ENCODE results near the gene NCOA7. TPM values are rescaled to one million over a fixed set of nuclear protein-coding genes. Genes with fewer than 3 reads are reported as not detected.
"Not testable (repeated sequence)": the region's sequence is repeated elsewhere in the genome, so short reads cannot be mapped to it uniquely, and the experiment has no call there.

The NCOA7 gene
- polyA plus RNA-seq, 6 donors from 2014 or later: 1.6 to 10.9 (median 8.4) TPM

DNA sequence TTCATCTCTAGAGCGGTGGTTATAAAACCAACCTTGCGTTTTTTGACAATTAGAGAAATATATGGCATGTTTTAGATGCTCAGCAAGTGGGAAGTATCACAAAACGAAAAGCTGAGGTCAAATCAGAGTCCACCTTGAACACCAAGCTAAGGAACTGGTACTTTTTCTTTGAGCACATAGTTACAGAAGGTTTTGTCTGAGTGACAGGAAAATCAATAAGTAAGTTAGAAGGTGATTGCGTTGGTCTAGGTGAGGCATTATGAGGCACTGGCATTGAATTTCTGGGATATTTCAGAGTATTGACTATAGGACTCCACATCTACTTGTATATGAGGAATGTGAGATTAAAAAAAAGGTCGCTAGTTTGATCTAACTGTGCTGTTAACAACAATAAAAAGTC lies 165.2 kb downstream of the NCOA7 start:
- no peak for DNase-seq
- peak overlapping the region in 1 of 6 donors; percentile 60 for H3K27ac Mint-ChIP-seq
- peak overlapping the region in 2 of 8 donors; percentile 11 to 20 for H3K4me3 Mint-ChIP-seq
- peaks cover 5 to 10% (median 9%) of the 10 kb centered on the region in 3 donors for H3K27me3 Mint-ChIP-seq
- ATAC-seq (ENCODE audit: low read depth in 2 of 2): no peak
- peaks cover 0 to 7% (median 0%) of the 10 kb centered on the region in 3 donors for H3K4me1 Mint-ChIP-seq
- no peaks in the 10 kb centered on the region for H3K36me3 Mint-ChIP-seq
- no peaks in the 10 kb centered on the region for H3K9me3 Mint-ChIP-seq

- Mint-ChIP-seq H3K9me3 (no peaks in the 10 kb centered on the region), H3K27me3 (peaks cover 5 to 10% (median 8%) of the 10 kb centered on the region in 3 donors), H3K36me3 (no peaks in the 10 kb centered on the region), H3K27ac (peak within 1 kb of the TSS in 1 of 6 donors; percentile 92), H3K4me1 (peaks cover 0 to 12% (median 0%) of the 10 kb centered on the region in 3 donors), H3K4me3 (peak within 1 kb of the TSS in 2 of 8 donors; percentile 11 to 20)
- peak; percentile 88 to 89 for ATAC-seq (ENCODE audit: low read depth in 2 of 2)
- peak; percentile 95 for DNase-seq
These were observed 166.0 kb downstream of the NCOA7 start, which contains the start of gene HINT3 for GRCh38 chr6:125956506-125957390. Gene HINT3, plus strand, starts transcription at chr6:125956770. Its CDS starts 208 bp downstream, at chr6:125956978.

GRCh38 chr6:125957391-125957693 lies 166.6 kb downstream of the NCOA7 start:
- H3K4me3 Mint-ChIP-seq: no peak overlapping the region
- H3K4me1 Mint-ChIP-seq: peaks cover 0 to 13% (median 0%) of the 10 kb centered on the region in 3 donors
- no peak overlapping the region for H3K27ac Mint-ChIP-seq
- H3K36me3 Mint-ChIP-seq: no peaks in the 10 kb centered on the region
- peaks cover 2 to 5% (median 4%) of the 10 kb centered on the region in 3 donors for H3K27me3 Mint-ChIP-seq
- DNase-seq (no peak), ATAC-seq (ENCODE audit: low read depth in 2 of 2) (no peak)
- H3K9me3 Mint-ChIP-seq: no peaks in the 10 kb centered on the region

DNA sequence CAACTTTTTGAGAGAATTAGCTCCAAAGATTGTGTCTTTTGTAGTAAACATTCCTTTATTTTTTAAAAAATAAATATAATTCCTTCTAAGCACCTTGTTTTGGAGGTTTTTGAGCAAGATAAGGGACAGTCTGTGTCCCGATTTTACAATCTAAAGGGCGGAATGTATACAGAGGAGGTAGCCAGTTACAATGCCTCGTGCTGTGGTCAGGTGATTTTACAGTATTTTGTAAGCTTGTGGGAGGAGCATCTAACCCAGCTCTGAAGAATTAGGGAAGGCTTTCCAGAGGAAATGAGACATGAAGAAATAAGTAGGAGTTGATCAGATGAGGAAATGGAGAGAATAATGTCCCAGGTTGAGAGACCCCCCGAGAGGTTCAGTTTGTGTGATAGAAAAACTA lies 167.1 kb downstream of the NCOA7 start:
- ATAC-seq (ENCODE audit: low read depth in 2 of 2) (no peak), DNase-seq (no peak)
- H3K4me3 Mint-ChIP-seq: no peak overlapping the region
- H3K36me3 Mint-ChIP-seq: no peaks in the 10 kb centered on the region
- no peaks in the 10 kb centered on the region for H3K9me3 Mint-ChIP-seq
- peaks cover 0 to 5% (median 0%) of the 10 kb centered on the region in 3 donors for H3K27me3 Mint-ChIP-seq
- H3K4me1 Mint-ChIP-seq: peaks cover under 1 to 15% (median under 1%) of the 10 kb centered on the region in 3 donors
- H3K27ac Mint-ChIP-seq: no peak overlapping the region

DNA sequence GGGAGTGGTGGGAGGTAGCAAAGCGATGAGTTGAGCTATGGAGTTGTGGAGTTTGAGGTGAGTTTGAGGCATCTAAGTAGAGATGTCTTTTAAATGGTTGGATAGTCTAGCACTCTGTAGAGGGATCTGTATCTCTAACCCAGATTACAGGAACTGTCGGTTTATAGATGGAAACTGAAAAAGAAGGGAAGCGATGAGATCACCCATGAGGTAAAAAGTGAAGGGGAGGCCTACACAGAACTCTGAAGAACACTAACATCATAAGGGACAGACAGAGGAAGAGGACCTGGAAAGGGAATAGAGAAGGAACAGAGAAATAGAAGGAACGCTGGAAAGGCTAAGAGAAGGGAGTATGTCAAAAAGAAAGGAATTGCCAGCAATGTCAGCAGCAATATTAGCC lies 168.3 kb downstream of the NCOA7 start:
- H3K27me3 Mint-ChIP-seq: no peaks in the 10 kb centered on the region
- H3K36me3 Mint-ChIP-seq: no peaks in the 10 kb centered on the region
- no peaks in the 10 kb centered on the region for H3K9me3 Mint-ChIP-seq

DNA sequence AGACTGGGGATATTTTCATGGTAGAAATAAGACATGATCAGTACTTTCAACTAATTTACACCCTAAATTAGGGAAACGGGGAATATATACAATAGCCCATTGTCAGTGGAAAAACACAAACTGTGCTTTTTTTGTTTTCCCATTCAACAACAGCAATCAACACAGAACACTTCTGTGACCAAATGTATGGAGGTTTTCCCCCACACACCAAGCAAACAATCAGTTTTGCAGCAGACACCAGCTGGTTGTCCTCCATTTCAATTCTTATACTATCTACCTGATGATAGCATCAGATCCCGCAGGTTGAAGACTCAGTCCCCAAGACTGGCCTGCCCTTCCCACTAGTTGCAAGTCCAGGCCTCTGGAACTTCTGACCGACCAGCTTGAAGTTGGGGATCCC lies 170.4 kb downstream of the NCOA7 start:
- no peaks in the 10 kb centered on the region for H3K36me3 Mint-ChIP-seq
- ATAC-seq (ENCODE audit: low read depth in 2 of 2) (no peak), DNase-seq (no peak)
- no peaks in the 10 kb centered on the region for H3K9me3 Mint-ChIP-seq
- H3K4me3 Mint-ChIP-seq: no peak overlapping the region
- H3K27me3 Mint-ChIP-seq: no peaks in the 10 kb centered on the region
- peaks cover 9 to 27% (median 24%) of the 10 kb centered on the region in 3 donors for H3K4me1 Mint-ChIP-seq
- peak overlapping the region in 1 of 6 donors; percentile 67 for H3K27ac Mint-ChIP-seq

More for the DNA sequence above, 168.3 kb downstream of the NCOA7 start:
- H3K4me3 Mint-ChIP-seq: no peak overlapping the region
- peaks cover 9 to 23% (median 13%) of the 10 kb centered on the region in 3 donors for H3K4me1 Mint-ChIP-seq
- H3K27ac Mint-ChIP-seq: no peak overlapping the region
- DNase-seq (no peak), ATAC-seq (ENCODE audit: low read depth in 2 of 2) (no peak)

GRCh38 chr6:125962900-125963497 lies 172.2 kb downstream of the NCOA7 start:
- DNase-seq: no peak
- H3K4me3 Mint-ChIP-seq: peak overlapping the region in 1 of 8 donors; percentile 4
- peak overlapping the region in 2 of 6 donors; percentile 36 to 49 for H3K27ac Mint-ChIP-seq
- peaks cover 3 to 7% of the 10 kb centered on the region in 2 donors for H3K36me3 Mint-ChIP-seq
- H3K4me1 Mint-ChIP-seq: peaks cover 11 to 36% (median 29%) of the 10 kb centered on the region in 3 donors
- H3K9me3 Mint-ChIP-seq: no peaks in the 10 kb centered on the region
- H3K27me3 Mint-ChIP-seq: no peaks in the 10 kb centered on the region
- no peak for ATAC-seq (ENCODE audit: low read depth in 2 of 2)

- DNase-seq: no peak
- no peak overlapping the region for H3K27ac Mint-ChIP-seq
- H3K4me1 Mint-ChIP-seq: peaks cover 19 to 45% (median 37%) of the 10 kb centered on the region in 3 donors
These were observed 173.1 kb downstream of the NCOA7 start for GRCh38 chr6:125963817-125964216.

GRCh38 chr6:125966569-125966968 lies 175.8 kb downstream of the NCOA7 start:
- Mint-ChIP-seq H3K9me3 (no peaks in the 10 kb centered on the region), H3K4me3 (no peak overlapping the region), H3K4me1 (peaks cover 30 to 56% (median 41%) of the 10 kb centered on the region in 3 donors), H3K36me3 (peaks cover 10 to 16% of the 10 kb centered on the region in 2 donors), H3K27ac (peak overlapping the region in 3 of 6 donors; percentile 7 to 70 (median 43)), H3K27me3 (no peaks in the 10 kb centered on the region)
- ATAC-seq (ENCODE audit: low read depth in 2 of 2) (no peak), DNase-seq (no peak)

More at GRCh38 chr6:125963817-125964216, 173.1 kb downstream of the NCOA7 start:
- Mint-ChIP-seq H3K27me3 (no peaks in the 10 kb centered on the region), H3K4me3 (no peak overlapping the region), H3K36me3 (peaks cover 10 to 12% of the 10 kb centered on the region in 2 donors), H3K9me3 (no peaks in the 10 kb centered on the region)
- ATAC-seq (ENCODE audit: low read depth in 2 of 2): no peak

DNA sequence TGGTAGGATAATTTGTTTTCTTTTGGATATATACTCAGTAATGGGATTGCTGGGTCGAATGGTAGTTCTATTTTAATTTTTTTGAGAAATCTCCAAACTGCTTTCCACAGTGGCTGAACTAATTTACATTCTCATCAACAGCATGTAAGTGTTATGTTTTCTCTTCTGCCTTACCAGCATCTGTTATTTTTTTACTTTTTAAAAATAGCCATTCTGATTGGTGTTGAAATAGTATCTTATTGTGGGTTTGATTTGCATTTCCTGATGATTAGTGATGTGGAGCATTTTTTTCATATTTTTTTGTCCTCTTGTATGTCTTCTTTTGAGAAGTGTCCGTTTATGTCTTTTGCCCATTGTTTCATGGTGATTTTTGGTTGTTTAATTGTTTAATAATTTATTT lies 177.7 kb downstream of the NCOA7 start:
- peak overlapping the region; percentile 12 to 85 (median 62) for H3K27ac Mint-ChIP-seq
- no peaks in the 10 kb centered on the region for H3K9me3 Mint-ChIP-seq
- H3K4me1 Mint-ChIP-seq: peaks cover 23 to 48% (median 32%) of the 10 kb centered on the region in 3 donors
- DNase-seq (no peak), ATAC-seq (ENCODE audit: low read depth in 2 of 2) (peak in 1 of 2 donors; percentile 34)
- H3K27me3 Mint-ChIP-seq: no peaks in the 10 kb centered on the region
- H3K4me3 Mint-ChIP-seq: peak overlapping the region in 3 of 8 donors; percentile 2 to 67 (median 41)
- H3K36me3 Mint-ChIP-seq: peaks cover 10 to 16% of the 10 kb centered on the region in 2 donors

GRCh38 chr6:125970760-125971159 lies 180.0 kb downstream of the NCOA7 start:
- DNase-seq: no peak
- Mint-ChIP-seq H3K4me3 (no peak overlapping the region), H3K27ac (peak overlapping the region in 1 of 6 donors; percentile 56), H3K4me1 (peaks cover 25 to 35% (median 27%) of the 10 kb centered on the region in 3 donors), H3K9me3 (no peaks in the 10 kb centered on the region), H3K27me3 (no peaks in the 10 kb centered on the region), H3K36me3 (peaks cover 10 to 16% of the 10 kb centered on the region in 2 donors)
- no peak for ATAC-seq (ENCODE audit: low read depth in 2 of 2)

- not testable (repeated sequence) for H3K27me3 Mint-ChIP-seq; H3K4me3 Mint-ChIP-seq; ATAC-seq (ENCODE audit: low read depth in 2 of 2); DNase-seq; H3K9me3 Mint-ChIP-seq; H3K27ac Mint-ChIP-seq
- peaks cover 21 to 26% (median 25%) of the 10 kb centered on the region in 3 donors for H3K4me1 Mint-ChIP-seq
- H3K36me3 Mint-ChIP-seq: peaks cover 8 to 16% of the 10 kb centered on the region in 2 donors
These were observed 181.7 kb downstream of the NCOA7 start for GRCh38 chr6:125972478-125972877.

DNA sequence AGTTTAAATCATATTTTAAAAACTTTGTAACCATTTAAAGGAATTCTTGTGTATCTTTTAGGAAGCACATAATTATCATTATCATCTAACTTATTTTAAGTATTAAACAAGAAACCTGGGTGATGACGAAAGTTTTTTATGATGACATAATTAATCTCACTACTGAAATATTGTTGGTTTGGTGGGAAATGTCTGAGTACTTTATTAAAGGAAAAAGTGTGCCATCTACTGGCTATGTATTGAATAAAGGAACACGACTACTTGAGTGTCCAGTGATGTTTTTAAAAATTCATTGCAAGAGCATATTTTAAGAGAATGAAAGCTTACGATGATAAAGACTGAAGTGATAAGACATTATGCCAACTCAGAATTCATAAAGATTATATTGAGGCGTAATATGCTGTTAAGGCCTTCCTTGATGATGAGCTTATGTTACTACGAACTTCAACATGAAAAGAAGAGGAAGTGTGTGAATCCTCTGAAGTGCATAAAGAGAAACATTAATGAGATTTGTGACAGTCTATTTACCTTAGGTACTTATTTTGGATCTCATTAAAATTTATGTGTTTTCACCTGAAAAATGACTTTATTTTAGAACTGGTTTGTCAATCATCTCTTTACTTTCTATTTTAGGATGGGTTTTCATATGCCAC lies 183.6 kb downstream of the NCOA7 start:
- H3K27me3 Mint-ChIP-seq: no peaks in the 10 kb centered on the region
- ATAC-seq (ENCODE audit: low read depth in 2 of 2) (peak; percentile 69 to 73), DNase-seq (peak; percentile 35)
- H3K9me3 Mint-ChIP-seq: no peaks in the 10 kb centered on the region
- H3K36me3 Mint-ChIP-seq: peaks cover 0 to 8% of the 10 kb centered on the region in 2 donors
- H3K4me3 Mint-ChIP-seq: peak overlapping the region in 2 of 8 donors; percentile 26 to 30
- peaks cover 6 to 11% (median 9%) of the 10 kb centered on the region in 3 donors for H3K4me1 Mint-ChIP-seq
- peak overlapping the region in 2 of 6 donors; percentile 26 to 43 for H3K27ac Mint-ChIP-seq

Measured in naive B cell (primary cell).